GM13977 (cell line): Measurements from ENCODE around the gene NAGS.
"Not testable (repeated sequence)": the region's sequence is repeated elsewhere in the genome, so short reads cannot be mapped to it uniquely, and the experiment has no call there.

Experiments used
- DNase-seq: peaks from one replicate; pipeline ENCODE4 v3.0.0; 2012; ENCODE audit warnings: low spot score
- in situ Hi-C: fragments of 300-500 bp; cut with MboI; formaldehyde crosslinking; loops from one replicate; pipeline ENCODE4 v1.12.0; 2022; ENCODE audit warnings: low sequenced_read_pairs, low pct_unique_long_range_greater_than_20kb, mixed read lengths, inconsistent platforms; ENCODE audit not compliant: unreplicated experiment
- TF ChIP-seq, protein P1 (sequence below): IDR thresholded peaks from 2 replicates; pipeline ENCODE4 v1.5.1; 2012; ENCODE audit warnings: mild to moderate bottlenecking, control low read depth; ENCODE audit not compliant: insufficient read depth; ENCODE audit errors: extremely low read depth, missing control alignments

Gene NAGS

DNA sequence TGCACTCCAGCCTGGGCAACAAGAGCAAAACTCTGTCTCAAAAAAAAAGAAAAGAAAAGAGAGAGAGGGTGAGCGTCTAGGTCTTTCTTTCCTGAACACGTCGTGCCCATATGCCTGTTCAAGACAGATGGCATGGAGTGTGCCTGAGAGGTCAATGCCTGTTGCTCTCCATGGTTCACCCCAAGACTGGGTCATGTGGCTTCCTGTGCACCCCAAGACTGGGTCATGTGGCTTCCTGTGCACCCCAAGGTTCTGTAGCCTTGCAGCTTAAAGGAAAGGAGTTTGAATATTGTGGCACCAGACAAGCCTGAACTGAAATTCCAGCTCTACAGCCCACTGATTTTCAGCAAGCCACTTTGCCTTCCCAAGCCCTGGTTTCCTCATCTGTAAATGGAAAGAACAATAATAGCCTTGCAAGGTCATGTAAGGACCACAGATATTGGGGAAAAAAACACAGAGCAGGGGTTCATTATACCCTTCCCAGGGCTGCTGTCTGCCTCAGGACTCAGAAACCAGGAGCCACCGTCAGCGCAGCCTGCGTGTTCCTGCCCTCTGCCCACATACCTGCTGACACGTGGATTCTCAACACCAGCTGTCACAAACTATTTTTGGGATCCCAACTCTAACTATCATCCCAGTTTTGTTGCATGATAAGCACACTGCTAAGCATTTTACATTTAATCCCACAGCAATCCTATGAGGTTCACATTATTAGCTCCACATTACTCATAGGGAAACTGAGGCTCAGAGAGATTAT, 18.0 kb upstream of the NAGS start:
- in situ Hi-C loops: no loop called here
- DNase-seq: no peak
- TF ChIP-seq, protein P1, sequence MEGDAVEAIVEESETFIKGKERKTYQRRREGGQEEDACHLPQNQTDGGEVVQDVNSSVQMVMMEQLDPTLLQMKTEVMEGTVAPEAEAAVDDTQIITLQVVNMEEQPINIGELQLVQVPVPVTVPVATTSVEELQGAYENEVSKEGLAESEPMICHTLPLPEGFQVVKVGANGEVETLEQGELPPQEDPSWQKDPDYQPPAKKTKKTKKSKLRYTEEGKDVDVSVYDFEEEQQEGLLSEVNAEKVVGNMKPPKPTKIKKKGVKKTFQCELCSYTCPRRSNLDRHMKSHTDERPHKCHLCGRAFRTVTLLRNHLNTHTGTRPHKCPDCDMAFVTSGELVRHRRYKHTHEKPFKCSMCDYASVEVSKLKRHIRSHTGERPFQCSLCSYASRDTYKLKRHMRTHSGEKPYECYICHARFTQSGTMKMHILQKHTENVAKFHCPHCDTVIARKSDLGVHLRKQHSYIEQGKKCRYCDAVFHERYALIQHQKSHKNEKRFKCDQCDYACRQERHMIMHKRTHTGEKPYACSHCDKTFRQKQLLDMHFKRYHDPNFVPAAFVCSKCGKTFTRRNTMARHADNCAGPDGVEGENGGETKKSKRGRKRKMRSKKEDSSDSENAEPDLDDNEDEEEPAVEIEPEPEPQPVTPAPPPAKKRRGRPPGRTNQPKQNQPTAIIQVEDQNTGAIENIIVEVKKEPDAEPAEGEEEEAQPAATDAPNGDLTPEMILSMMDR: no peak

DNA sequence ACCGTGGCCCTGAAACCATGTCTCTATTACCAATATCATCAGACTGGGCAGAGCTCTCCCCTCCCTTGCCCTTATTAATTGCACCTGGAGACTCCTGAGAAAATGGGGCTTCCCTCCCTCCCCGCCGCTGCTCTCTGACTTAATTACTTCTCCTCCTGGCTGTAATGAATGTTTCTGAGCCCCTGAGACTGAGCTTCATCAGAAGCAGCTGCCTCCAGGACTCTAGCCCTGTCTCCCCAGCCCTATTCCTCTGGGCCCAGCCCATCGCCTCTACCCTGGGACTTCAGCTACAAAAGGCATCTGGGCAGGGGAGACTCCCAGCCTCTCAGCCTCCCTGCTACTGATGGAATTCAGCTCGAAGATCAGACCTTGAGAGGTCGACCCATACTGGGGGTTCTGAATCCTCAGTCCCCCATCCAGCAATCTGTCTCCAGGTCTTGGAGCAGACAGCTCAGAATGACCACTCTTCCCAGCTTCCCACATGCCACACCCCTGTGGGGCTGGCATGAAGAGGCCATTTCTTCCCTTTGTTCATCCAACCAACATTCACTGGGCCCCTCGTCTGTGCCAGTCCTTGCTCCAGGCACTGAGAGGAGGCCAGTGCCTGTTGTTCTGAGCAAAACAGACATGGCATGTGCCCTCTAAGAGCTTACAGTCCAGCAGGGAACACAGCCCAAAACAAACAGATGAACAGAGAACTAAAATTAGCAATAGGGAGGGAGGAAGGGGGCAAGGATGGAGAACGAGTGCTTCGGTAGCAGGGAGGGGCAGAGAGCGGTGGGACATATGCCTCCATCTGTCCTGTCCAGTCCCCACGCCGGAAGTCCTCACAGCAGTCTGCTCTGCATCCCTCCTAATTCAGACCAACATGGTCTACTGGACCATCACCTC, 17.0 kb upstream of the NAGS start:
- DNase-seq: no peak
- TF ChIP-seq, protein P1: no peak
- in situ Hi-C loops: no loop called here

DNA sequence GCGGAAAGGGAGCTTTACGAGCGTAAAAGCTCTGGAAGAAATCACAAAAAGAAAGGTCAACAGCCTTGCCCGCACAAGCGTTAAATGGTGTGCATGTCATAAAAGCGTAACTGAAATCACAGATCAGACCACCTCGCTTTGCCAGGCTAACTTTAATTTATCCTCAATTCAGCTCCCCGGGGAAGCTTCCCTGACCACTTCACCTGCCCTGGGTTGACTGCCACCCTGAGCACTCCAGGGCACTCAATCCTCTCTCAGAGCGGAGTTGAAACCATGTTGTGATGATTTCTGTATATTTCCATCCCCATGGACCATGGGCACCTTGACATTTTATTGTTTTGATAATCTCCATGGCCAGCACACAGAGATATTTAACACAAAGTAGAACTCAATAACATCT, 16.1 kb upstream of the NAGS start:
- in situ Hi-C loops: no loop called here
- no peak for DNase-seq
- TF ChIP-seq, protein P1: no peak

DNA sequence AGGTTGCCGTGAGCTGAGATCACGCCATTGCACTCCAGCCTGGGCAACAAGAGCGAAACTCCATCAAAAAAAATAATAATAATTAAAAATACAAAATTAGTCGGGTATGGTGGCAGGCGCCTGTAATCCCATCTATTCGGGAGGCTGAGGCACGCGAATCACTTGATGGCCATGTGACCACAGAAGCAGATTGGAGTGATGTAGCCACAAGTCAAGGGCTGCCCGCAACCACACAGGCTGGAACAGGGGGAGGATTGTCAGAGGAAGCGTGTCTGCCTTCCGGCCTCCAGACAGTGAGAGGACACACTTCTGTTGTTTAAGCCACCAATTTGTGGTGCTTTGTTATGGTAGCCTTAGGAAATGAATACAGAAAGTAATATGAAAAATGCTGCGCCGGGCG, 11.8 kb upstream of the NAGS start:
- TF ChIP-seq, protein P1: no peak
- in situ Hi-C loops: loop anchor here (10.0 kb wide), 1 partner anchor 48 kb away; the partner anchor contains the start of gene PPY
- DNase-seq: no peak

DNA sequence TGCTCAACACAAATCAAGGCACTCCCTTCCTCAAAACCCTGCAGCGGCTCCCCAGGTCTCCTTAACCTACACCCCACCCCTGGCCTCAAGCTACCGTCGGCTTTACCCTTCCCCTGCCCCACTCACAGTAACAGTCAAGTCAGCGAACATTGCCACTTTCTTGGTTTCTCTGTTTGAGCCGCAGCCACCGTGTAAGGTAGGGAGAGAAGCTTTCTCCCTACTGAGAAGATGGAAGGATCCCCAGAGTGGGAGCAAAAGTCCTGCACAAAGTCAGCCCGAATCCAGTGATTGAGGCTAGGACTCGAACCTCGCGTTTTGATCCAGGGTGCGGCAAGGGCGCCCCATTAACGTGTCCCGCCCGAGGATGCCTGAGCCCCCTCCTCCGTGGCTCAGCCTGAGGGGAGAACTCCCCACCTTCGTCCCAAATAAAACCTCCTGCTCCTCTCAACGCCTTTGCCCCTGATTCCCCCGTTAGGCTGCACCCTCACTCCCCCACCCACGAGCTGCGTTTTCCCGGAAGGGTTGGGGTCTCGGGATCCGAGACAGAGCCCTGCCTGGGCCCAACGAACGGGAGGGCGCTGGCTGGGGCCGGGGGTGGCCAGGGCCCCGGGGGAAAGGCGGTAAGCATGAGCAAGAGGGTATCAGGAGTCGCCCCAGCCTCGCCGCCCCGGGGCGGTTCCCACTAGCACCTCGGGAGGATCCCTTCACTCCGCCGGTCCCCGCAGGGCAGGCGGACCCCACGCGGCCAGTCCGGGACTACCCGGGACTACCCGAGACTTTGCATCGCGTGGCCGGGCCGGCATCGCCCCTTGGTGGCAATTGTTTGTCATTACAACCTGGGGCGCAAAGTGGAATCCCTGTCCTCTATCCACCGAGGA, 9.9 kb upstream of the NAGS start:
- in situ Hi-C loops: loop anchor here (10.0 kb wide), 1 partner anchor 50 kb away; the partner anchor contains the start of gene PPY
- TF ChIP-seq, protein P1: peak; percentile 82
- peak; percentile 77 for DNase-seq

DNA sequence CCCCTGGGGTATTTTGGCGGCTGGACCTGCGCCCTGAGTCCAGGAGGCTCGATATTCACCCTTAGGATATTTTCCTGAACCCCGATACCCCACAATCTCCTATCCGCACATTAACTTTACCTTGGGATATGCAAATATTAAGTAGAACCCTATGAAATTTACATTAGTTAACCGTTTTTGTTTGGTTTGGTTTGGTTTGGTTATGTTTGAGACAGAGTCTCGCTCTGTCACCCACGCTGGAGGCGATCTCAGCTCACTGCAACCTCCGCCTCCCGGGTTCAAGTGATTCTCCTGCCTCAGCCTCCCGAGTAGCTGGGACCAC, 9.3 kb upstream of the NAGS start:
- in situ Hi-C loops: loop anchor here (10.0 kb wide), 1 partner anchor 50 kb away; the partner anchor contains the start of gene PPY
- no peak for DNase-seq
- TF ChIP-seq, protein P1: no peak

DNA sequence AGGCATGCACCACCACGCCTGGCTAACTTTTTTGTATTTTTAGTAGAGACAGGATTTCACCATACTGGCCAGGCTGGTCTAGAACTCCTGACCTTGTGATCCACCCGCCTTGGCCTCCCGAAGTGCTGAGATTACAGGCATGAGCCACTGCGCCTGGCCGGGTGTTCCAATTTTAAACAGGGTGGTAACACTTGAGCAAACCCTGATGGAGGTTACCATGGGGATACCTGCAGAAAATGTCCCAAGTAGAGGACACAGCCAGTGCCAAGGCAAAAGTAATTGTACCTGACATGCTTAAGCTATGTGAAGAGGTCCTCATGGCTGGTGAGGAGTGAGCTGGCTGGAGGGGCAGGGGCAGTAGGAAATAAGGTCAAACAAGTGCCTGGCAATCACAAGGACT, 7.2 kb upstream of the NAGS start:
- in situ Hi-C loops: loop anchor here (10.0 kb wide), 1 partner anchor 52 kb away; the partner anchor contains the start of gene PPY
- DNase-seq: not testable (repeated sequence)
